Sigmoid colon (tissue), 3 donors: ENCODE results near the gene FAM168A.

Experiments used
- POLR2A ChIP-seq, 2 donors: fragments of 450-650 bp; IDR thresholded peaks; one replicate each; pipeline ENCODE4 v1.6.1; 2016; ENCODE audit warnings: antibody characterized with exemption in 2 of 2, mild to moderate bottlenecking in 2 of 2, moderate library complexity in 2 of 2
- TF ChIP-seq, protein P1 (sequence below), 4 experiments: fragments of 450-650 bp in 3 of 4; fragments of 200-600 bp in 1 of 4; IDR thresholded peaks; one replicate each; pipeline ENCODE4 v1.5.1; 2016 to 2019; ENCODE audit warnings: antibody characterized with exemption in 4 of 4, mild to moderate bottlenecking in 3 of 4, moderate library complexity in 2 of 4

DNA sequence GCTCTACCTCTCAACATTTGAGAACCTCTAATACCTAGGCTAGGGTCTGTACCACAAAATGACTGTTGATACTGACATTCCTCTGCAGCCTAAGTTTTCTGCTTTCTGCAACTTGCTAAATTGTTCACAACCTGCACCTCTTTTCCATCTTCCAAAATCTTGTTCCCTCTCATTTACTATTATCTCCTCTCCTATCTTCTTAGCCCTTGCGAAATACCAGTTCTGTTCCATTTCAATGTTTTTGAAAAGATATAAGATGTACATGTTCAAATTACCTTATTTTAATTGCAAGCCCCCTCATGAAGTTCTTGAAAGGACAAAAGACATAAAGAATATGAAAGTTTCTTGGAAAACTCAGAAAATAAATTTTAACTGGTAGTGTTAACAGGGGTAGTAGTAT, 72.3 kb downstream of the FAM168A start:
- TF ChIP-seq, protein P1, sequence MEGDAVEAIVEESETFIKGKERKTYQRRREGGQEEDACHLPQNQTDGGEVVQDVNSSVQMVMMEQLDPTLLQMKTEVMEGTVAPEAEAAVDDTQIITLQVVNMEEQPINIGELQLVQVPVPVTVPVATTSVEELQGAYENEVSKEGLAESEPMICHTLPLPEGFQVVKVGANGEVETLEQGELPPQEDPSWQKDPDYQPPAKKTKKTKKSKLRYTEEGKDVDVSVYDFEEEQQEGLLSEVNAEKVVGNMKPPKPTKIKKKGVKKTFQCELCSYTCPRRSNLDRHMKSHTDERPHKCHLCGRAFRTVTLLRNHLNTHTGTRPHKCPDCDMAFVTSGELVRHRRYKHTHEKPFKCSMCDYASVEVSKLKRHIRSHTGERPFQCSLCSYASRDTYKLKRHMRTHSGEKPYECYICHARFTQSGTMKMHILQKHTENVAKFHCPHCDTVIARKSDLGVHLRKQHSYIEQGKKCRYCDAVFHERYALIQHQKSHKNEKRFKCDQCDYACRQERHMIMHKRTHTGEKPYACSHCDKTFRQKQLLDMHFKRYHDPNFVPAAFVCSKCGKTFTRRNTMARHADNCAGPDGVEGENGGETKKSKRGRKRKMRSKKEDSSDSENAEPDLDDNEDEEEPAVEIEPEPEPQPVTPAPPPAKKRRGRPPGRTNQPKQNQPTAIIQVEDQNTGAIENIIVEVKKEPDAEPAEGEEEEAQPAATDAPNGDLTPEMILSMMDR (IDR thresholded peaks at IDR 0.05) = no peak
- TF ChIP-seq POLR2A (IDR thresholded peaks at IDR 0.05) = no peak
